Transverse colon (tissue), 3 donors: ENCODE measurements around the gene AMFR.

ENCODE experiments used
- CTCF ChIP-seq, 5 experiments: fragments of 200-600 bp in 3 of 5; fragments of 450-650 bp in 2 of 5; sonication (generic) in 3 of 5; IDR thresholded peaks; 1 replicate in 2 of 5; 2 replicates in 3 of 5; pipeline ENCODE4 v1.5.1; 2016 to 2017; ENCODE audit warnings: antibody characterized with exemption in 5 of 5, inconsistent platforms in 3 of 5, mild to moderate bottlenecking in 2 of 5, moderate library complexity in 1 of 5
- POLR2A ChIP-seq: fragments of 450-650 bp; IDR thresholded peaks from one replicate; pipeline ENCODE4 v1.6.1; 2016; ENCODE audit warnings: antibody characterized with exemption, mild to moderate bottlenecking, moderate library complexity

DNA sequence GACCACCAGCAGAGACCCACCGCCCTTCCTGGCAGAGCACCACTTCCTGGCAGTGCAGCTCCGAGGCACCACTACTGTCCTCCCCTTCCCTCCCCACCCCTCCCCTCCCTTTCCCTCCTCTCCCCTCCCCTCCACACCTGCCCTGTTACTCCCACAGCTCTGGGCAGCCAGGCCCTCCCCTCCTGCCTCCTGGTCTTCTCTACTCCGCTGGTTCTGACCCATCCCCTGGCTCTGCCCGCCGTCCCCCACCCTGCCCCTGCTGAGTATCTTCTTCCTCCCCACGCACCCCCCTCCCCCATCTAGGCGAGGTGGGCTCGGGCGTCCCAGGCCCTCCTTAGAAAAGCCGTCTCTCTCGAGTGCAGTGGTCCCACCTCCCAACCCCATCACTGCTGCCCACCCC is 77.7 kb downstream of the AMFR start:
- TF ChIP-seq CTCF (IDR thresholded peaks at IDR 0.05): no peak
- TF ChIP-seq POLR2A: no peak
